ENCODE measurements around the gene ATG4A. TPM values are rescaled to one million over a fixed set of nuclear protein-coding genes. Genes with fewer than 3 reads are reported as not detected.

Gene ATG4A
- 10.8 and 15.7 TPM in 2 replicates for total RNA-seq

GRCh38 chrX:108091264-108091877, at the start of gene ATG4A, which contains the start of gene PSMD10:
Gene ATG4A (plus strand): TSS chrX:108091778. CDS start chrX:108091827, 49 bp downstream.
Gene PSMD10 (minus strand): TSS chrX:108091542. CDS start chrX:108091520, 22 bp downstream.

DNA sequence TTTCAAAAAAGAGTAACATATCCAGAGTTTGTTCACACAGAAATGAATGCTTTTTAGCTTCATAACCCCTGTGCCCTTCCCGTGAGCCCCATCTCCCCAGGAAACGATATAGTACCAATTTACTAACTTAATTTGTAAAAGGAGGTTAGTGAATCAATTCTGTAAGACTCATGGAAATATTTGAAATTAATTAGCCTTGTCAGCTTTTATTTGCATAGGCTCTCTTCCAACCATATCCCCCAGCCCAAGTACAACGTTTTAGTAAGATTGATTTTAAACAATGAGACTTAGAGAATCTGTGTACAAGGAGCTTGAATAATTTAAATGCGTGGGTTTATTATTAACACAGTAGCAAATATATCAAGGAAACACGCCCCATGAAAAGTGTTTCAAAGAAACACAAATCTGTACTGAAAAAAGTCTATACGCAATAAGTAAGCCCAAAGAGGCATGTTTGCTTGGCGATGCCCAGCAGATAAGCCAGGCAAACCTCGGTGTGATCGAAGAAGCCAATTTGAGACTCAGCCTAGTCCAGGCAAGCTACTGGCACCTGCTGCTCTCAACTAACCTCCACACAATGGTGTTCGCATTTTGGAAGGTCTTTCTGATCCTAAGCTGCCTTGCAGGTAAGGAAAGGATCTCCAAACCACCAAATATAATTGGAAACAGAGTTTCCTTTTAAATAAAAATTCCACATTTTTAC, 46.9 kb upstream of the ATG4A start, which contains the start of gene VSIG1:
TSS of gene VSIG1 (plus strand) at position 512 of the 703 bp plus-strand sequence. CDS start at position 578, 66 bp downstream.

Other genes with a start within 250 kb of the ATG4A start
- not detected in 2 replicates for gene TEX13B, start 109.4 kb upstream of the ATG4A start, total RNA-seq
- not detected in 2 replicates for gene VSIG1, start 46.7 kb upstream of the ATG4A start, total RNA-seq
- gene PSMD10, start 236 bp upstream of the ATG4A start, total RNA-seq, result 106 and 116 TPM in 2 replicates

All from smooth muscle cell of trachea (primary cell).